Endothelial cell of umbilical vein (primary cell): ENCODE measurements around the gene FAM53A.

Experiments used
- CTCF ChIP-seq, 2 donors: IDR thresholded peaks; 1 replicate in 1 of 2; 2 replicates in 1 of 2; pipeline ENCODE4 v1.5.1; 2011; ENCODE audit warnings: low read length in 2 of 2, mild to moderate bottlenecking in 2 of 2, moderate library complexity in 2 of 2, control low read depth in 1 of 2, inconsistent platforms in 1 of 2, low read depth in 1 of 2; ENCODE audit not compliant: insufficient read depth in 1 of 2; ENCODE audit errors: extremely low read depth in 1 of 2
- EZH2 ChIP-seq: IDR thresholded peaks from 2 replicates; pipeline ENCODE4 v1.6.1; 2012; ENCODE audit warnings: borderline replicate concordance, low read depth, mild to moderate bottlenecking, moderate library complexity, low read length, inconsistent platforms; ENCODE audit not compliant: severe bottlenecking
- POLR2A ChIP-seq: IDR thresholded peaks from 2 replicates; pipeline ENCODE4 v1.6.1; 2012; ENCODE audit warnings: low read depth, mild to moderate bottlenecking, control low read depth, low read length

GRCh38 chr4:1731180-1731579 lies 47.1 kb upstream of the FAM53A start:
- no peak for TF ChIP-seq EZH2
- TF ChIP-seq CTCF (IDR thresholded peaks at IDR 0.05; ENCODE audit: extremely low read depth in 1 of 2, insufficient read depth in 1 of 2, low read depth in 1 of 2, low read length in 2 of 2) = no peak
- no peak for TF ChIP-seq POLR2A
